HL-60 (cell line): ENCODE results near the gene PRC1.

Experiments
- GABPA ChIP-seq: IDR thresholded peaks from 2 replicates; pipeline ENCODE4 v1.6.1; 2012; ENCODE audit warnings: low read depth
- POLR2AphosphoS5 ChIP-seq: IDR thresholded peaks from 2 replicates; pipeline ENCODE4 v1.6.1; 2012; ENCODE audit warnings: low read depth
- SPI1 ChIP-seq: IDR thresholded peaks from 2 replicates; pipeline ENCODE4 v1.6.1; 2012; ENCODE audit warnings: low read depth, mild to moderate bottlenecking, borderline replicate concordance
- TF ChIP-seq, protein P1 (sequence below): IDR thresholded peaks from one replicate; pipeline ENCODE4 v1.5.1; 2011; ENCODE audit warnings: low read length, control low read depth, inconsistent platforms; ENCODE audit not compliant: insufficient read depth
- TF ChIP-seq, protein P2 (sequence below): IDR thresholded peaks from 2 replicates; pipeline ENCODE4 v1.6.1; 2012; ENCODE audit warnings: low read depth; ENCODE audit not compliant: insufficient replicate concordance

- TF ChIP-seq POLR2AphosphoS5 (no peak), GABPA (no peak), SPI1 (no peak)
- TF ChIP-seq, protein P1, sequence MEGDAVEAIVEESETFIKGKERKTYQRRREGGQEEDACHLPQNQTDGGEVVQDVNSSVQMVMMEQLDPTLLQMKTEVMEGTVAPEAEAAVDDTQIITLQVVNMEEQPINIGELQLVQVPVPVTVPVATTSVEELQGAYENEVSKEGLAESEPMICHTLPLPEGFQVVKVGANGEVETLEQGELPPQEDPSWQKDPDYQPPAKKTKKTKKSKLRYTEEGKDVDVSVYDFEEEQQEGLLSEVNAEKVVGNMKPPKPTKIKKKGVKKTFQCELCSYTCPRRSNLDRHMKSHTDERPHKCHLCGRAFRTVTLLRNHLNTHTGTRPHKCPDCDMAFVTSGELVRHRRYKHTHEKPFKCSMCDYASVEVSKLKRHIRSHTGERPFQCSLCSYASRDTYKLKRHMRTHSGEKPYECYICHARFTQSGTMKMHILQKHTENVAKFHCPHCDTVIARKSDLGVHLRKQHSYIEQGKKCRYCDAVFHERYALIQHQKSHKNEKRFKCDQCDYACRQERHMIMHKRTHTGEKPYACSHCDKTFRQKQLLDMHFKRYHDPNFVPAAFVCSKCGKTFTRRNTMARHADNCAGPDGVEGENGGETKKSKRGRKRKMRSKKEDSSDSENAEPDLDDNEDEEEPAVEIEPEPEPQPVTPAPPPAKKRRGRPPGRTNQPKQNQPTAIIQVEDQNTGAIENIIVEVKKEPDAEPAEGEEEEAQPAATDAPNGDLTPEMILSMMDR: peak; percentile 87
- TF ChIP-seq, protein P2, sequence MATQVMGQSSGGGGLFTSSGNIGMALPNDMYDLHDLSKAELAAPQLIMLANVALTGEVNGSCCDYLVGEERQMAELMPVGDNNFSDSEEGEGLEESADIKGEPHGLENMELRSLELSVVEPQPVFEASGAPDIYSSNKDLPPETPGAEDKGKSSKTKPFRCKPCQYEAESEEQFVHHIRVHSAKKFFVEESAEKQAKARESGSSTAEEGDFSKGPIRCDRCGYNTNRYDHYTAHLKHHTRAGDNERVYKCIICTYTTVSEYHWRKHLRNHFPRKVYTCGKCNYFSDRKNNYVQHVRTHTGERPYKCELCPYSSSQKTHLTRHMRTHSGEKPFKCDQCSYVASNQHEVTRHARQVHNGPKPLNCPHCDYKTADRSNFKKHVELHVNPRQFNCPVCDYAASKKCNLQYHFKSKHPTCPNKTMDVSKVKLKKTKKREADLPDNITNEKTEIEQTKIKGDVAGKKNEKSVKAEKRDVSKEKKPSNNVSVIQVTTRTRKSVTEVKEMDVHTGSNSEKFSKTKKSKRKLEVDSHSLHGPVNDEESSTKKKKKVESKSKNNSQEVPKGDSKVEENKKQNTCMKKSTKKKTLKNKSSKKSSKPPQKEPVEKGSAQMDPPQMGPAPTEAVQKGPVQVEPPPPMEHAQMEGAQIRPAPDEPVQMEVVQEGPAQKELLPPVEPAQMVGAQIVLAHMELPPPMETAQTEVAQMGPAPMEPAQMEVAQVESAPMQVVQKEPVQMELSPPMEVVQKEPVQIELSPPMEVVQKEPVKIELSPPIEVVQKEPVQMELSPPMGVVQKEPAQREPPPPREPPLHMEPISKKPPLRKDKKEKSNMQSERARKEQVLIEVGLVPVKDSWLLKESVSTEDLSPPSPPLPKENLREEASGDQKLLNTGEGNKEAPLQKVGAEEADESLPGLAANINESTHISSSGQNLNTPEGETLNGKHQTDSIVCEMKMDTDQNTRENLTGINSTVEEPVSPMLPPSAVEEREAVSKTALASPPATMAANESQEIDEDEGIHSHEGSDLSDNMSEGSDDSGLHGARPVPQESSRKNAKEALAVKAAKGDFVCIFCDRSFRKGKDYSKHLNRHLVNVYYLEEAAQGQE: no peak
Measured at GRCh38 chr15:90956274-90957030, 37.9 kb downstream of the PRC1 start.
